ENCODE results near the gene TMEM272. TPM values are rescaled to one million over a fixed set of nuclear protein-coding genes. Genes with fewer than 3 reads are reported as not detected.

TMEM272 gene
- polyA plus RNA-seq, 4 donors = 0.20 to 0.66 (median 0.63) TPM; not detected in 1

DNA sequence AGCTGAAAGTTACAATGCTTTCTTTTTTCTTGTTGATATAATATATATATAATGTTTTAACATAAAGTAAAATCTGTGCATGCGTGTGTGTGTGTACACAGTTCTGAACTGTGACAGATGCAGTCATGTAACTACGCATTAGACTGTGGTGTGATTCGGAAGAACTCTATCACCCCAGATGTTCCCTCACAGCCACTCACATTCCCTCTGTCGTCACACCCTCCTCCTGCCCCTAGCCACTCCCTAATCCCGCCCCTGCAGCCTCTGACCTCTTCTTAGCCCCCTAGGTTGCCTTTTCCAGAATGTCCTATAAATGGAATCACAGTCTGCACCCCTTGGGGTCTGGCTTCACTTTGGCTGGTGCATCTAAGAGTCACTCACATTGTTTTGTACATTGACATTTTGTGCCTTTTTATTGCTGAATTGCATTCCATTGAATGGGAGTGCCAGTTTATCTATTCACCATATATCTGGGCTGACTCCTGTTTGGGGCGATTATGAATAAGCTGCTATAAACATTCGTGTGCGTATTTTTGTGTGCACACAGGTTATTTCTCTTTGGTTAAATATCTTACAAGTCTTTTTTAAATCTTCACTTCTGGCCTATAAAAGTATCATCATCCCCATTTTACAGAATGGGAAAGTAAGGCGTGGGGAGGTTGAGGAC lies 61.4 kb downstream of the TMEM272 start:
- no peak for DNase-seq (ENCODE audit: low read depth in 4 of 4, low spot score in 2 of 4)

- no peak for DNase-seq (ENCODE audit: low read depth in 4 of 4, low spot score in 2 of 4)
These were observed 62.8 kb downstream of the TMEM272 start for GRCh38 chr13:51782026-51782710.

DNA sequence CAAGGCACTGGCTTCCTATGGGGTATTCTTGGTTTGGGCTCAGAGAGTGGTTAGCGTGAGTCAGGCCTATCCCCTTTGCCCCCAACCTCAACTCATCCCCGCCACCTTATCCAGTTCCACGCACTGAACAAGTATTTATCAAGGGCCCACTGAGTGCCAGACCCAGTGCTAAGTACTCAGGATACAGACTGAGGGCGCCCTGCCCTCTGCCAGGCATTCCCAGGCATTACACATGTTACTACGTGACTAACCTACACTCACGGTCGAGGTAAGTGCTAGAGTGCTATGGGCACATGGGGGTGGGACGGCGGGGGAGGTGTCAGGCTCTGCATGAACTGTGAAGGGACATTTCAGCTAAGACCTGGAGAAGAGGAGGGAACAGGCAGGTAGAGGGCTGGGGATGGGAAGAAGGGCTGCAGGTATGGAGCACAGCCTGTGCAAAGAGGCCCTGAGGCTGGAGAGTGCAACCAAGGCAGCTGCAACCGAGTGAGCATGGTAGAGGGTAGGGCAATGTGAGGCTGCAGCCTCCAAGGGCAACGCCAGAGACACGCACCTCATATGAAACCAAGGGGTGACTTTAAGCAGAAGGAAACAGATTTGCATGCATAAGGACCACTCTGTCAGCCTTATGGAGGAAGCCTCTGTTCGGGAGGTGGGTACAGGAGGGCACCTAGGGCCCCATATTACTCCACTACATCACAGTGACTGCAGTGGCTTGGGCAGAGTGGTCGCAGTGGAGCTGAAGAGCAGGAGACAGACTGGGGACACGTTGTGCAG lies 63.5 kb downstream of the TMEM272 start:
- no peak for DNase-seq (ENCODE audit: low read depth in 4 of 4, low spot score in 2 of 4)

GRCh38 chr13:51780099-51780498 lies 64.9 kb downstream of the TMEM272 start:
- DNase-seq (ENCODE audit: low read depth in 4 of 4, low spot score in 2 of 4) = no peak

DNA sequence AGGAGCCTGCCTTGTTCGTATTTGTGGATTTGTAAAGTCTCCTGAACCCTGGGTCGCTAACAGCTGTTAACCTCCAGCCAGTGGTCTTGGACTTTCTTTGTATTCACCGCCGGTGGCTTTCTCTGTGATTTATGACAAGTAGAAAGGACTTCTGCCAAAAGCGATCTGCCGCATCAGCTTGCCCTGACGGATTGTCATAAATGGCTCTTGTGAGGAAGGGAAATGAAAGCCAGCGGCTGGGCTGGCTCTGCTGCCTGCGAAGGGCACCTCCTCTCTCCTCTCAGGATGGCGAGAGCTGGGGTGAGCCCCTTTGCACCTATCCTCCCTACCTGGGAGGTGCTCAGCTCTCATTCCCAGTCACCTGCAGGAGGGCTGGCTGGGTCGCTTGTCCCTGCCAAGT lies 66.6 kb downstream of the TMEM272 start:
- DNase-seq (ENCODE audit: low read depth in 4 of 4, low spot score in 2 of 4) = no peak

- no peak for DNase-seq (ENCODE audit: low read depth in 4 of 4, low spot score in 2 of 4)
These were observed 67.1 kb downstream of the TMEM272 start for GRCh38 chr13:51777921-51778320.

GRCh38 chr13:51776179-51776578 lies 68.8 kb downstream of the TMEM272 start:
- DNase-seq (ENCODE audit: low read depth in 4 of 4, low spot score in 2 of 4) = no peak

- no peak for DNase-seq (ENCODE audit: low read depth in 4 of 4, low spot score in 2 of 4)
These were observed 71.5 kb downstream of the TMEM272 start for GRCh38 chr13:51773515-51773914.

DNA sequence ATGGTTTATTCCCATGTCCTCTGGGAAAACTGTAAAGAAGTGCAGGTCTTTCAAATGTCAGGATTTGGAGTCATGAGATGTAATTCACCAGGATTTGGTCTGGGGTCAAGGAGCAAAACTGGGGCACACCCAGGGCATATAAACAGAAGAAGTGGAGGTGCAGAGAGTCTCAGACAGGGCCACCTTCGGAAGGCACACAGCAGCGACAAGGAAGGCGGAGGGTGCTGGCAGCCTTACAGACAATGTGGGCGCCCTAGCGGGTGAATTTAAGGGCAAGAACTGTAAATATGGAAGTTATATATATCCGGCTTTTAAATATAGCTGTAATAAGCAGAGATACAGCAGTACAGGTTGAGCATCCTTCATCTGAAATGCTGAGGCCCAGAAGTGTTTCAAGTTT lies 72.2 kb downstream of the TMEM272 start:
- DNase-seq (ENCODE audit: low read depth in 4 of 4, low spot score in 2 of 4) = no peak

DNA sequence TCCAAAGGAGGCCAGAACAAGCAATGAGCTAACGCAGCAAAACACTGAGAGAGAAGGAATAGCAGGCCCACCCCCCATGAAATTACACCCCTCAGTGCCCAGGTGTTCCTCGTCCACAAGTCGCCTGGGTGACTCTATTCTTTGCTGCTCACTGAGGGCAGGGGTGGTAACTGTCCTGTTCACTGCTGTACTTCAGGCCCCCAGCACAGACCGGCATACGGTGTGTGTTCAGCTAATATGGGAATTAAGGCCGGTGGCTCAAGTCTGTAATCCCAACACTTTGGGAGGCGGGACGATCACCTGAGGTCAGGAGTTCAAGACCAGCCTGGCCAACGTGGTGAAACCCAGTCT lies 72.9 kb downstream of the TMEM272 start:
- DNase-seq (ENCODE audit: low read depth in 4 of 4, low spot score in 2 of 4) = no peak

GRCh38 chr13:51771418-51772104 lies 73.4 kb downstream of the TMEM272 start:
- DNase-seq (ENCODE audit: low read depth in 4 of 4, low spot score in 2 of 4) = no peak

DNA sequence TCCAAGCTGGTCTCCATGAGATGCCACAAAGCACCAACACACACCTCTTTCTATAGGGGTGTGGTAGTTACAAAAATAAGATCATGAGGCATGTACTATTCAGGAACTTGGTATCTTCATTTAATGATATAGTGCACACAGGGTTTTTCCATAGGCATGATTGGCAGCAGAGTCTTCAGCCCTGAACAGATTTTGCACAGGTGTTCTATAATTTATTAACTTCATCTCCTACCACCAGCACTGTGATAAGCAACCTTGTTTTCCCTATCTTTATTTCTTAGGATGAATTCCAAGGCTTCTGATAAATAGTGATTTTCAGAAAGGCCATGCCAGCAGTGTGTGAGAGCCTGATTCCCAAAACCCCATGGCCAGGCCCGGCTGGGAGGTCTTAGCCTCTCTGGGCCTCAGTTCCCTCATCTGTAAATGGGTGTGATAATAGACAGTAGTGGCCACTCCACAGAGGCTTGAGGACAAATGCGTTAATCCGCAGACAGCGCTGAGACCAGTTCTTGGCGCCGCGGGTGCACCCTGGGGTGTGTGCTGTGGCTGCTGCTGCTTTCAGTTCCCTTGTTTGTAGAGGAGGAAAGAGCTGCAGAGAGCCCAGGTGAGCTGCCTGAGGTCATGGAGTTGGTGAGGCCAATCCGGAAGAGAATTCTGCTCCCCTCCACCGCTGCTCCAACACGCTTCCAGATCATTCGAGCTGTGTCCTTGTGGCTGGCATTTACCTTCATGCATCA lies 74.1 kb downstream of the TMEM272 start:
- DNase-seq (ENCODE audit: low read depth in 4 of 4, low spot score in 2 of 4) = no peak

DNA sequence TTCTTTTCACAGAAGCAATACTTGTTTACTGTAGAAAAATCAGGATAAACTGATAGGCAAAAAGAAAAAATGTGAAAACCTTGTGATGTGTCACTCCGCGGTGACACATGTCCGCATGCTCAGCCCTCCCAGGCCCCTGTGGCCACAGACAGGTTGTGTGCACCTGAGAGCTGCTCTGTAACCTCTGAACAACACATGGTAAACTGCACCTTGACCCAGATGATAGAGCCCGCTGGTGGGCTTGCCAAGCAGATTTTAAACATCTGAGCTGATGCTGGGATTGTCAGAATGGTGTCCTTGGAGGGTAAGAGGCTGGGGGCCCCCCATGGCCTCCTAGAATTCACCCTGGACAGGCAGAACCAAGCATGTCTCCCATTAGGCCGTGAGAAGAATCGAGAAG lies 74.8 kb downstream of the TMEM272 start:
- no peak for DNase-seq (ENCODE audit: low read depth in 4 of 4, low spot score in 2 of 4)

GRCh38 chr13:51769455-51770127 lies 75.4 kb downstream of the TMEM272 start:
- DNase-seq (ENCODE audit: low read depth in 4 of 4, low spot score in 2 of 4) = no peak

GRCh38 chr13:51768976-51769375 lies 76.0 kb downstream of the TMEM272 start:
- no peak for DNase-seq (ENCODE audit: low read depth in 4 of 4, low spot score in 2 of 4)

GRCh38 chr13:51768378-51768921 lies 76.5 kb downstream of the TMEM272 start:
- no peak for DNase-seq (ENCODE audit: low read depth in 4 of 4, low spot score in 2 of 4)

- no peak for DNase-seq (ENCODE audit: low read depth in 4 of 4, low spot score in 2 of 4)
These were observed 77.9 kb downstream of the TMEM272 start for GRCh38 chr13:51767100-51767499.

- DNase-seq (ENCODE audit: low read depth in 4 of 4, low spot score in 2 of 4) = no peak
These were observed 79.8 kb downstream of the TMEM272 start for GRCh38 chr13:51765142-51765515.

Data from left renal cortex interstitium (tissue), 4 donors.